Measurements from ENCODE around the gene BCL7A. TPM values are rescaled to one million over a fixed set of nuclear protein-coding genes. Genes with fewer than 3 reads are reported as not detected.
A peak's percentile ranks its signal among the peaks of the same experiment; 100 is the strongest.

The BCL7A gene
- total RNA-seq, 1 experiment from 2014 or later: 6.4 TPM

GRCh38 chr12:122060081-122060501 is 38.4 kb downstream of the BCL7A start:
- H3K27ac ChIP-seq: no peak overlapping the region
- H3K9me3 ChIP-seq (replicated peaks): no peaks in the 10 kb centered on the region
- no peaks in the 10 kb centered on the region for H3K27me3 ChIP-seq (replicated peaks)
- H3K4me3 ChIP-seq: no peak overlapping the region
- no peak for DNase-seq (ENCODE audit: low read depth in 1 of 2, low spot score in 2 of 2)
- H3K36me3 ChIP-seq: peaks cover 12% of the 10 kb centered on the region; the same call in 1 of the 2 replicates
- H3K4me1 ChIP-seq (replicated peaks): peaks cover 32% of the 10 kb centered on the region

GRCh38 chr12:122061253-122061652 is 39.6 kb downstream of the BCL7A start:
- no peaks in the 10 kb centered on the region for H3K27me3 ChIP-seq (replicated peaks)
- no peak overlapping the region for H3K4me3 ChIP-seq
- peaks cover 42% of the 10 kb centered on the region for H3K4me1 ChIP-seq (replicated peaks)
- peaks cover 6% of the 10 kb centered on the region; the same call in 1 of the 2 replicates for H3K36me3 ChIP-seq
- DNase-seq (ENCODE audit: low read depth in 1 of 2, low spot score in 2 of 2): no peak
- no peaks in the 10 kb centered on the region for H3K9me3 ChIP-seq (replicated peaks)
- H3K27ac ChIP-seq: no peak overlapping the region

- peaks cover 51% of the 10 kb centered on the region for H3K4me1 ChIP-seq (replicated peaks)
- H3K27me3 ChIP-seq (replicated peaks): no peaks in the 10 kb centered on the region
- H3K4me3 ChIP-seq: peak overlapping the region; percentile 10
- peak; percentile 76 to 80 for DNase-seq (ENCODE audit: low read depth in 1 of 2, low spot score in 2 of 2)
- peak overlapping the region; percentile 34 for H3K27ac ChIP-seq
- no peaks in the 10 kb centered on the region for H3K9me3 ChIP-seq (replicated peaks)
- H3K36me3 ChIP-seq: 0 out of 2 replicates have a peak, but pooled peaks cover 6% of the 10 kb centered on the region
Observed at GRCh38 chr12:122062832-122063693, 41.4 kb downstream of the BCL7A start.

- no peak for DNase-seq (ENCODE audit: low read depth in 1 of 2, low spot score in 2 of 2)
- H3K4me3 ChIP-seq: peak overlapping the region; percentile 10; the same call in 1 of the 2 replicates
- no peaks in the 10 kb centered on the region for H3K27me3 ChIP-seq (replicated peaks)
- H3K4me1 ChIP-seq (replicated peaks): peaks cover 57% of the 10 kb centered on the region
- H3K9me3 ChIP-seq (replicated peaks): no peaks in the 10 kb centered on the region
- 0 out of 2 replicates have a peak, but pooled peaks cover 6% of the 10 kb centered on the region for H3K36me3 ChIP-seq
- H3K27ac ChIP-seq: peak overlapping the region; percentile 34
Observed at GRCh38 chr12:122063694-122064024, 42.0 kb downstream of the BCL7A start.

- Histone ChIP-seq H3K4me3 (no peak overlapping the region), H3K27me3 (replicated peaks) (no peaks in the 10 kb centered on the region), H3K9me3 (replicated peaks) (no peaks in the 10 kb centered on the region), H3K36me3 (0 out of 2 replicates have a peak, but pooled peaks cover 3% of the 10 kb centered on the region), H3K27ac (peak overlapping the region; percentile 89), H3K4me1 (replicated peaks) (peaks cover 61% of the 10 kb centered on the region)
- peak; percentile 82 to 93 for DNase-seq (ENCODE audit: low read depth in 1 of 2, low spot score in 2 of 2)
Observed at GRCh38 chr12:122064025-122064777, 42.5 kb downstream of the BCL7A start.

GRCh38 chr12:122064780-122065588 is 43.3 kb downstream of the BCL7A start:
- Histone ChIP-seq H3K4me1 (replicated peaks) (peaks cover 67% of the 10 kb centered on the region), H3K9me3 (replicated peaks) (no peaks in the 10 kb centered on the region), H3K36me3 (0 out of 2 replicates have a peak, but pooled peaks cover 3% of the 10 kb centered on the region), H3K4me3 (no peak overlapping the region), H3K27ac (peak overlapping the region; percentile 89), H3K27me3 (replicated peaks) (no peaks in the 10 kb centered on the region)
- DNase-seq (ENCODE audit: low read depth in 1 of 2, low spot score in 2 of 2): peak; percentile 84 to 92

DNA sequence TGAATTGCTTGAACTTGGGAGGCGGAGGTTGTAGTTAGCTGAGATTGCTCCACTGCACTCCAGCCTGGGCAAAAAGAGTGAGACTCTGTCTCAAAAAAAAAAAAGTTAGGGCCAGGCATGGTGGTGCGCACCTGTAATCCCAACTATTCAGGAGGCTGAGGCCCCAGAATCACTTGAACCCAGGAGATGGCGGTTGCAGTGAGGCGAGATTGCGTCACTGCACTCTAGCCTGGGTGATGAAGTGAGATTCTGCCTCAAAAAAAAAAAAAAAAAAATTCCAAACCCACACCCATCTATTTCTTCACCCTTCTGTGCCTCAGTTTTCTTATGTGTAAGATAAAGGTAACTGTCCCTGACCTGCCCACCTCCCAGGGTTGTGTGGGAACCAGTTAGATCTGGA is 45.9 kb downstream of the BCL7A start:
- H3K36me3 ChIP-seq: no peaks in the 10 kb centered on the region
- DNase-seq (ENCODE audit: low read depth in 1 of 2, low spot score in 2 of 2): no peak
- H3K27ac ChIP-seq: no peak overlapping the region
- H3K27me3 ChIP-seq (replicated peaks): no peaks in the 10 kb centered on the region
- no peaks in the 10 kb centered on the region for H3K9me3 ChIP-seq (replicated peaks)
- H3K4me3 ChIP-seq: no peak overlapping the region
- peaks cover 82% of the 10 kb centered on the region for H3K4me1 ChIP-seq (replicated peaks)

DNA sequence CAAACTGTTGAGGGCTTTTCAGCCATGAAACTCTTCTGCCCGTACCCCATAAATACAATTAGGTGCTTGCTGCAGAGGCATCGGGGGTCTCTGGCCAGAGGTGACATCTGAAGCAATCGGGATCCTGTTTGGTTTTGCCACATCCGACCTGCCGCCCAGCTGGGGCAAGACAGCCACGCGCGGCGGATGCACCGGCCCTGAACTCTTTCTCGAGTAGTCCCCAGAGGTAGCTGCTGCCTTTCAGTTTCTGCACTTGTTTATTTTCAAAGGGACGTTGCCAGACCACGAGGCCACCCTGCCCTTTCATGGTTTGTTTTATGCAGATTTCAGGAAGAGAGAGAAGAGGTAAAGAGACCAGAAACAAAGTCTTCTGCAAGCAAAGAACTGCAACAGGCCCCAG is 46.3 kb downstream of the BCL7A start:
- no peaks in the 10 kb centered on the region for H3K27me3 ChIP-seq (replicated peaks)
- no peaks in the 10 kb centered on the region for H3K36me3 ChIP-seq
- DNase-seq (ENCODE audit: low read depth in 1 of 2, low spot score in 2 of 2): peak; percentile 85 to 89
- no peak overlapping the region for H3K27ac ChIP-seq
- no peak overlapping the region for H3K4me3 ChIP-seq
- H3K9me3 ChIP-seq (replicated peaks): no peaks in the 10 kb centered on the region
- peaks cover 80% of the 10 kb centered on the region for H3K4me1 ChIP-seq (replicated peaks)

DNA sequence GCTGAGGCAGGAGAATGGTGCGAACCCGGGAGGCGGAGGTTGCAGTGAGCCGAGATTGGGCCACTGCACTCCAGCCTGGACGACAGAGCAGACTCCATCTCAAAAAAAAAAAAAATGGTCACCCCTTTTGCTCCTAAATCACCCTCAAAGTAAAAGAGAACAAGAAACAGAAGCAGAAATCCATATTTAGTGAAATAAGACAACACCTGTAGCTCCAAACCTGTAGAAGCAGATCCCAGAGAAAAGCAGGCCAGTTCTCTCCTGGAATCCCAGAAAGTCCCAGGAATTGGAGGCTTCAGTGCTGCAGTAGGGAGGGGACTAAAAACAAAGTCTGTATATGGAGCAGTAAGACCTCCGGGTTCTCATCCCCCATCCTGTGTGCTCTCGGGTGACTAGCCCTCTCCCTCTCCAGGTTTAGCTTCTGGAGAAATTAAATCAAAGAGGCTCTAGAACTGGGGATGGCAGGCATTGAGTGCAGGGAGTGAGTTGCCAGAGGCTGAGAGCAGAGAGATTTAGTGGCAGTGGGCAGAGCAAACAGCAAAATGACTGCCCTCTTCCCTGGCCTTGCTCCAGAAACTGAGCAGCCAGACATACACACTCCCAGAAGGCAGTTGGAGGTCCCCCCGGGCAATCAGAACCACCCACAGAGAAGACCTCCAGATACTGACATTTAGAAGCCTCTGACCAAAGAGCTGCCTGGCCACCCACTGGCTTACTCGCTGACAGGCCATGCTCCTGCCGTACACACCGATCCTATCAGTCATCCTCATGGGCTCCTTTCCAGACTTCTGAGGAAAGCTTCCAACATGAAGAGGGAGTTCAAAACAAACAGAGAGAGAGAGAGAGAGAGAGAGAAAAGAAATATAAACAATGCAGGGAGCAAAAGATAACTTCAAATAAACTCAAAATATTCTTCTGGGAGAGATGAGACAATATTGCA is 50.6 kb downstream of the BCL7A start:
- H3K4me3 ChIP-seq: peak overlapping the region; percentile 28

GRCh38 chr12:122073815-122074214 is 52.1 kb downstream of the BCL7A start:
- no peak for DNase-seq (ENCODE audit: low read depth in 1 of 2, low spot score in 2 of 2)
- Histone ChIP-seq H3K27me3 (replicated peaks) (no peaks in the 10 kb centered on the region), H3K36me3 (no peaks in the 10 kb centered on the region; the same call in 1 of the 2 replicates)

More for the DNA sequence above, 50.6 kb downstream of the BCL7A start:
- H3K9me3 ChIP-seq (replicated peaks): no peaks in the 10 kb centered on the region
- H3K4me1 ChIP-seq (replicated peaks): peaks cover 90% of the 10 kb centered on the region
- H3K36me3 ChIP-seq: no peaks in the 10 kb centered on the region
- H3K27me3 ChIP-seq (replicated peaks): no peaks in the 10 kb centered on the region
- DNase-seq (ENCODE audit: low read depth in 1 of 2, low spot score in 2 of 2): peak; percentile 97 to 99
- peak overlapping the region; percentile 48 for H3K27ac ChIP-seq

DNA sequence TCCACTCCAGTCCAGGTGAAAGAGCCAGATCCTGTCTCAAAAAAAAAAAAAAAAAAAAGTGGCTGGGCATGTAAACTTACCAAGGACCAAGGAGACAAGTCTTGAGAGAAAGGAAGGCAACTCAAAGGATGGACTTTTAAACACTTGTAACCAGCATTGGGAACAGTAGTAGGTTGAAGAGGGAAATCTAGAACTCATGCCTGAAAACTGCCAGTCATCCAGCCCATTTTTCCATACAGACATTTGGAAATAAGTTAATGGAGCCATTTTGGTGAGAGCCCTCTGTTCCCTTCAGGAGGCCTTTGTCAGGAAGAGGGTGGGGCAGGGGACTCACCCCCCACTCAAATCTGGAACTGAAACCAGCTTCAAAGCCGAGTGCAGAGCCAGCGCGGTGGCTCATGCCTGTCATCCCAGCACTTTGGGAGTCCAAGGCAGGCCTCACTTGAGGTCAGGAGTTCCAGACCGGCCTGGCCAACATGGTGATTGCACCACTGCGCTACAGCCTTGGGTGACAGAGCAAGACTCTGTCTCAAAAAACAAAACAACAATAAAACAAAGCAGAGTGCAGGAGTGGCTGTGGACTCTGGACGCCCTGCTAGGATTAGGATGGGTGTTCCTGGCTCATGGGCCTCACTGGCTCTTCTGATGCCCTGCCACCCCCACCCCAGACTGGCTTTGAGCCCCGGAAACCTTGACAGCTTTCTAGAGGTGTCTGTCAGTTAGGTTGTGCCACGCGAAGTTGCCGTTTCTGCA is 55.2 kb downstream of the BCL7A start:
- DNase-seq (ENCODE audit: low read depth in 1 of 2, low spot score in 2 of 2): no peak
- no peak overlapping the region for H3K27ac ChIP-seq
- peaks cover 81% of the 10 kb centered on the region for H3K4me1 ChIP-seq (replicated peaks)
- no peaks in the 10 kb centered on the region for H3K9me3 ChIP-seq (replicated peaks)
- no peaks in the 10 kb centered on the region for H3K27me3 ChIP-seq (replicated peaks)
- no peak overlapping the region for H3K4me3 ChIP-seq
- peaks cover 5% of the 10 kb centered on the region; the same call in 1 of the 2 replicates for H3K36me3 ChIP-seq

More at GRCh38 chr12:122073815-122074214, 52.1 kb downstream of the BCL7A start:
- peak overlapping the region; percentile 62; the same call in 1 of the 2 replicates for H3K27ac ChIP-seq
- H3K4me3 ChIP-seq: no peak overlapping the region
- no peaks in the 10 kb centered on the region for H3K9me3 ChIP-seq (replicated peaks)
- peaks cover 86% of the 10 kb centered on the region for H3K4me1 ChIP-seq (replicated peaks)
